LHCN-M2 (cell line): ENCODE results near the gene JPH4. TPM values are rescaled to one million over a fixed set of nuclear protein-coding genes. Genes with fewer than 3 reads are reported as not detected.
A peak's percentile ranks its signal among the peaks of the same experiment; 100 is the strongest.

Experiments
- DNase-seq: peaks from one replicate; pipeline ENCODE4 v3.0.0-alpha.2; 2012; ENCODE audit warnings: low read depth
- total RNA-seq: library from RNA; depleted of rRNA; stranded (reverse); fragments of >200 nt; gene quantifications from 2 replicates; pipeline ENCODE4 v1.2.3, GENCODE V29; 2014

JPH4 gene
- total RNA-seq, 1 experiment from 2014 or later, result not detected

DNA sequence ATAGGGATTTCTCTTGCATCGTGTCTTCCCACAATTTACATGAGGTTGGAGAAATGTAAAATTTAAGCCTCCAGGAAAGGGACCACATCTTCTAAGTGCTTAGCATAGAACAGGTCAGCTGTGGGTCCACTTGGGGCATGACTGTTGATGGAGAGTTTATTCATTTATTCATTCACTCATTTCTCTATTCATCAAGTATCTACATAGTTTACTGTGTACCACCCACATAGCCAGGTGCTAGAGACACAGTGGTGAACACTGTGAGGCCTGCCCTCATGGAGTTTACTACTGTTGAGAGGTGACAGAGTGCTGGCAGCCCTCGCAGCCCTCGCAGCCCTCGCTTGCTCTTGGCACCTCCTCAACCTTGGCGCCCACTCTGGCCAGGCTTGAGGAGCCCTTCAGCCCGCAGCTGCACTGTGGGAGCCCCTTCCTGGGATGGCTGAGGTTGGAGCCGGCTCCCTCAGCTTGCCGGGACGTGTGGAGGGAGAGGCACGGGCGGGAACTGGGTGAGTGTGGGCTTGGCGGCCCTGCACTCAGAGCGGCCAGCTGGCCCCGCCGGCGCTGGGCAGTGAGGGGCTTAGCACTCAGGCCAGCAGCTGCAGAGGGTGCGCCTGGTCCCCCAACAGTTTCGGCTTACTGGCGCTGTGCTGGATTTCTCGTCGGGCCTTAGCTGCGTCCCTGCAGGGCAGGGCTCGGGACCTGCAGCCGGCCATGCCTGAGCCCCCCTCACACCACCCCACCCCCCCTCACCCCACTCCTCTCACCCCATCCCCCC lies 1.7 kb upstream of the JPH4 start:
- no peak for DNase-seq

DNA sequence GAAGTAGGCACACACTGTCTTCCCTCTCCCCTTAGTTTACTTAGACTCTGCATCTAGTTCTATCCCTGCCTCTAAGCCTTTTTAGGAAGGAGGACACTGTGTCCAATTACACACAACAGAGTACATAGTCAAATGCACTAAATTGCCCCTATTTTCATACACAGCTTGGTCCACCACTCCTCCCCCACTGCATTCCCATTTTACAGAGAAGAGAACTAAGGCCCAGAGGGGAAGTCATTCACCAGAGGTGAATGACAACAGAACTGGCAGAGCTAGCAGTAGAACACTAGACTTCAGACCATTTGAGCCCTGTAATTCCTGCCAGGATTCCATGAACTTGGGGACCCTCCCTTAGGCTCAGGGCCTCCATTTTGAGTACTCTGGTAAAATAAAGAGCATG lies 1.1 kb upstream of the JPH4 start:
- no peak for DNase-seq

DNA sequence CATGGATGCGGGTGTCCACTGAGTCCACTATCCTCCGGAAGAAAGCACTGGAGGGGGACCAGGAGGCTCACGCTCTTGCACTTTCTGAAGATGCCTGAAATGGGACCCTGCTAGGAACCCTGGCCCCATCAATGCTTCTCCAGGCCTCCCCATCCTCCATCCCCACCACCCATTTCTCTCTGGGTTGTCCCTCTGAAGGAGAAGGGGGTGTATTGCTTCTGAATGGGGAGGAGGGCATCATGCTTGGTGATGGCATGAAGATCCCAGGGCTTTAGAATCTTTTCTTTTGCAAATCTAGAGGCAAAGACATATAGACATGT lies 681 bp upstream of the JPH4 start:
- DNase-seq, result no peak

DNA sequence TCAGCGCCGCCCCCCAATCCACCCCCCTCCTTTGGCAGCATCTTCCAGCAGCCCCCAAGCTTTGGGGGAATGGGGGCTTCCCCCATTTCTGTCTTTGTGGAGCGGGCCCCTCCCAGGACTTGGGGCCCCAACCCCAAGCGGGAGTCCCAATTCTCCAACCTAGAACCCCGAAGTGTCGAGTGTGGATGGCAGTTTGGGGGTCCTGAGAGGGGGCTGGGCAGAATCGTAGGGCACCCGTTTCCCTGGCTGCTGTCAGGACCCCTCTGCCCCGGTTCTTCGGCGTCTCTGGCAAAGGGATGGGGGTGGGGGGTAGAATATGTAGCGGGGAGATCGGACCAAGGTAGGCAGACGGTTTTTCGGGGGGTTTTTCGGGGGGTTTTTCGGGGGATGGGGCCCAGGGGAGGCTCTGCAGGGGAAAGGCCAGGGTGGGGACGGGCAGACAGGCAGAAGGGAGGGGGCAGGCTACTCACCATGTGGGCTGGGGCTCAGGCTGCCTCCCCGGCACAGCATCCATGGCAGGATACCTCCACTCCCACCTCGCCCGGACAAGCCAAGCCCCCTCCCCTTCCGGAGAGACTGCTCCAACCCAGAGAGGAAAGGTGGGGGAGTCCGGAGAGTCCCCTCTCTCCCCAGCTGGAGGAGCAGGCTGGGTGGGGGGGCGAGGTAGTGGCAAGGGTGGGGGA lies 739 bp downstream of the JPH4 start:
- DNase-seq, result no peak

DNA sequence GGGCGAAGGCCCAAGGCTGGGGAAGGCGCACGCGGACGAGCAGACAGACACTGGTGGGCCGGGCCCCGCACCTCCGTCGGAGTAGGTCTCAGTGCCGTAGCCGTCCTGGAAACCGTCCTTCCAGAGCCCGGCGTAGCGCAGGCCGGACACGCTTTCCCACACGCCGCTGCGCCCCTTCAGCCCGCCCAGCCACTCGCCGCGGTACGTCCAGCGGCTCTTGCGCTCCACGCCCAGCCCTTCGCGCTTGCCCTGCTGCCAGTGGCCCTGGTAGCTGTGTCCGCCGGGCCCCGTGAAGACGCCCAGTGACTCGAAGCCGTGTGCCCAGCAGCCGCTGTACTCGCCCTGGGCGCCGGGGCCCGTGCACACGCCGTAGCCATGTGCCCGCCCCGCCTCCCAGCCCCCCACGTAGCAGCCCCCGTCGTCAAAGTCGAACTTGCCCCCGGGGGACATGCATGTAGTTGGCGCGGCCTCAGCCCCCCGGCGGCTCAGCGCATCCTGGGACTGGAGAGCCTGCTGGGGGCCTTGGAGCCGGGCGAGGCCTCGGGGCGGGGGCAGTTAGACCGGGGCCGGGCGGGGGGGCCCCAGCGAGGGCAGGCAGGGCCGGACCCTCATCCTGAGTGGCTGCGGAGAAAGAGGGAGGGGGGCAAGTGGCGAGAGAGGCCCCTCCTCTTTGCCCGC lies 1.4 kb downstream of the JPH4 start:
- DNase-seq, result no peak

DNA sequence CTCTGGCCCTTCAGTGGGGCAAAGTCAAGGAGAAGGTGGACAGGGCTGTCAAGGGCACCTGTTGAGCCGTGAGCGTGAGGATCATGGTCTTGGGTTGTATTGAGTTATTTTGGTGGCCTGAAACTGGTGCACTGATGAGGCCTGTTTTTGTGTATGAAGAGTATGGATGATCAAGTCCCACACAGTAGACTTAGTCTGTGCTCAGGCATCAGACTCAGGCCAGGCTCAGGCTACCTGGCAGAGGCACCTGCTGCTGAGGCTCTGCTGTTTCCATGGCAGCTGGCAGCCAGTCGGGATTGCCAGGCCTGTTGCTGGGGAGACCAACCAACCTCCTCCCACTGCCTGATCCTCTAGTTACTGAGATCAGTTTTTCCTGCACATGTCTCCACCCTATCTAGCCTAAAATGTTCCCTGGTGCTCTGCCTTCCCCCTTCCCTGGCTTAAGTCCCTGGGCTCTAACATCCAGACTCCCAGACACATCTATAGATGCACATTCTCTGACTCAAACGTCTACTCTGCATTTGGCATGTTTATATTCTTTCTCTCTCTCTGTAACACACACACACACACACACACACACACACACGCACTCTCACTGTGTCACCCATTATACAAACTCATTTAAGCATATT lies 5.1 kb downstream of the JPH4 start:
- no peak for DNase-seq

DNA sequence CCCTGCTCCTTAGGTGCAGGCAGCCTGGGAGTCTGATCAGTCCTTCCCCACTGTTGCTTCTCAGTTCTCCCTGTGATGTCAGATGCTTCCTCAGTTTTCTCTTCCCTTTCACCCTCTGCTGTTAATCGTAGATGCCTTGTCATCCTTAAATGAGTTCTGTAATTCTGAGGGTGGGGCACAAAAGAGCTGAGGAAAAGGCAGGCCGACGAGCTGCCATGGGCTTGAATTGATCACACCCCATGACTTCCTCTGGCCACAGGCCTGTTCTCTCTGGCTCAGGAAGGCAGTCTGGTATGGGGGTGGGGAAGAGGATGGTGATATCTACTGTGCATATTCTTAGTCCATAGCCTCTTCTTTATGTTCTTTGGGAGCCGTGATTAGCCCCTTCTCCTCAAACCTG lies 5.8 kb downstream of the JPH4 start:
- no peak for DNase-seq

DNA sequence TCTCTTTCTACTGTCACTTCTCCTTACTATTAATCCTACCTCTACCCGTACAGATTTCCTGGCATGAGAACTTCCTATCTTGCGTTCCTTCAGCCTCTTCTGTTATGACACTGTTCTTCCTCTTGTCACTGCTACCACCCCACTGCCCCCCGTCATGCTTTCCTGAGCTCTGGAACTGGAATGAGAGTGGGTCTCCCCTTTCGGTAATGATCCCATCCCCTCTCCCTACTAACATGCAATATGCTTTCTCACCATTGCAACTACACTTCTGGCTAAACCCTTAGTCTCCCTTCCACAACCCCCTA lies 6.1 kb downstream of the JPH4 start:
- no peak for DNase-seq

DNA sequence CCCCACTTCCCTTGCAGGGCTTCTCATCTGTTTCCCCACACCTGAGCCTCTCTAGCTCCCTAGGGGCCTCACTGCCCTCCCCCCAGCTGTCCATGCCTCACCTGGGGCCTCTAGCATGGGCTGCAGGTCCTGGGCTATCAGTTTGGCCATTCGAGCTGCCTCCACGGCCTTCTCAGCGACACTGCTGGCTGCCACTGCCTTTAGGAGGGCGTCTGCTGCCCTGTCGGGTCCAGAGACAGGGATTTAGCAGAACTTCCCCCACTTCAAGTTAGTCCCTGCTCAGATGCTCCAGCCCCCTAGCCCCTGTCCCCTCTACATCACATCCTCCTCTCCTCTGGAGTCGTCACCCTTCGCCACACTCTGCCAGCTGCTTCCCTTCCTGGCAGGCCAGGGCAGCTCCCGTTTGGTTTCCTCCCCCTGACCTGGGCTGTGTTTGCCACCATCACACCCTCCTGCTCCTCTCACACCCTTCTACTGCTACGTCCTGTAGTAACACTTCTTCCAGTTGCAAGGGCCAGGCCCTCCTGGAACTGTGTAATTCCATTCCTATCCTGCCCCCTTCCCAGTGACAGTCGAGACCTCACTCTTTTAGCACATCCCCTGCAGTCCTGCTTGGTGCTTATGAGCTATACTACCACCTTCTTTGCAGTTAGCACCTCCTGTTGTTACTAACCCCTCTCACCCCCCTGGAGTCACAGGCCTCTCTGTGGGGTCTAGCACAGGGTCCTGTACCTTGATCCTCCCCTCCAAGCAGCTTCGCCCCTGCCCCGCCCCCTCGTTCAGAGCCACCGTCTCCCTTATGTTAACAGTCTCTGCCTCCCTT lies 6.7 kb downstream of the JPH4 start:
- no peak for DNase-seq

DNA sequence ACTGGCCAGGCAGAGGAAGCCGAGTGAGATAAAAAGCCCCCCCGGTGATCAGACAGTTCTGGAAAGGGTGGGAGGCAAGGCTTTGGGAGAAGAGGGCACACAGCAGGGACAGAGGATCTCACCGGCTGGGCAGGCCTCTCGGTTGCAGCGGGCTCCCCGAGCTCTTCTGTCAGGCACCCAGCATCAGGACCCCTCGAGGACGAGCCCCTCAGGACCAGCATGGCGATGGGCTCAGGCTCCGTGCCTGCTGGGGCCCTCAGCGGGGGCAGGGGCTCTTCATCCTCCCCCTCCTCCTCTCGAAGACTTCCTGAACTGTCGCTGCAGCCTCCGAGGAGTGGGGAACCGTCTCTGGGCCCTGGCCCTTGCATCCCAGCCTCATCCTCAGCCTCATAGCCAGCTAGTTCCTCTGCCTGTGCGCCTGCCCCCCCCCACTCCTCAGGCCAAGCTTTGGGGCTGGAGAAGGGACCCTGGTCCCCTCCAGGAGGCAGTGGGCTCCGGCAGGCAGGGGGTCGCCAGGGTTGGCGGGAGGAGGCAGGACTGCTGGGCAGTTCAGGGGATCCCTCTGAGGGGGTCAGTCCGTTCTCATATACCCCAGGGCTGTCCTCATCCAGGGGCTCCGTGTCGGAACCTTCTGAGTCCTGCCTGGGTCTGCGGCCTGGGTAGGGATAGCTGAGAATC lies 7.6 kb downstream of the JPH4 start:
- no peak for DNase-seq

DNA sequence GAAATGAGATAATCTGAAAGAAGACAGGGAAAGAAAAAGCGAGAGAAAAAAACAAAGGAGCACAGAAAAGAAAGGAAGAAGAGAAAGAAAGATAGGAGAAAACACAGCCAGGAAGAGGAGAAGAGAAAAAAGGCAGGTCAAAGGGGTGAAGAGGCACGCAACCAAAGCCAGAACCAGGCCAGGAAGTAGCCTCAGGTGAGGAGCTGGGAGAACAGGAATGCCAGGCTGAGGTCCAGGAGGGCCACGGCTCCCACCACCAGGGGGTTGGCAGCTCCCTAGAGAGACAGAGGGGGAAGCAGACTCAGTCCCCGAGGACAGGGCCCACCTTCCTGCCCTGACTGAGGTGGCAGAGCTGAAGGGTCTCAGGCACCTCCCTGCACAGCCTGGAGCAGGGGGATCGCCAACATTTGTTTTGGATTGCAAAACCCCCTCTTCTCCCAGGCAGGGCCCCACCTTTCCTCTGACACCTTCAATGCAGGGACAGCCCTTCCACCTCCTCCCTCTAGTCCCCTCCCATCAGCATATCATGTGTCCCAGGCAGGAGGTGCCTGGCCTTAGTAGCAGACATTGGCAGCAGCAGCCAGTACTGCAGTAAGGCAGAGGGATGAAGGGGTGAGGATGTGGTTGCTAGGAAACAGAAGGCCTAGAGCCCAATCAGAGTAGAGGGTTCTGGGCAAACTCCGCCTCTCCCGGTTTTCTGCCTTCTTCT lies 9.0 kb downstream of the JPH4 start:
- peak; percentile 25 for DNase-seq

DNA sequence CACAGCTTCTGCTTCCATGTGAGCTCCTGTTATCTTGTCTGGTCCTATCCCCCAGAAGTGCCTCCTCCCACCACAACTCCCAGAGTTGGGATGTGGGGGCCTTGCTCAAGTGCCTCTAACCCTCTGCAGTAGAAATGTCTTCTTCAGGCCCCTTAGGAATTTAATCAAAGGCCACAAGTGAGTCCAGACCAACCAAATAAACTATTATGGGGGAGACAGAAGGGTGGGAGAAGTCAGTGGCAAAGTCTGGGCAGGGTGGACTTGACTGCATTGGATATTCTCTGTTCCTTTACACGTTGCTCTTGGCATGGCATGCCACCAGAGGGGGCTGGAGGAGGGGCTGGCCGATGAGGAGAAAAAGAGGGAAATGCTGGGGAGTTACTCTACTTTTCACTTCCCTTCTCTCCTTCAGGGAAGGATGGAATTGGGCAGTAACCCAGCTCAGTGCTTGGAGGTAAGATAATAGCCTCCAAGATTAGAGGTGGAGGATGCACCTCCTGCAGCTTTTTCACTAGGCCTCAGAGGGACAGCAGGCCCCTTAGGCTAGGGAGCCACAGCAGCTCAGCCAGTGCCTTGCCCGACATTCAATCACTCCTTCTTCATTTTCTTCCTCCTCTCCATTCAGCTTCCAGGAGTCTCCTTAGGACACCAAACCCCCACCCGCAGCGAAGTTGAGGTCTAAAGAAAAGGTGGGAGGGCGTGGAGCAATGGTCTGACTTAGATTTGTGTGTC lies 9.8 kb downstream of the JPH4 start:
- DNase-seq, result no peak

DNA sequence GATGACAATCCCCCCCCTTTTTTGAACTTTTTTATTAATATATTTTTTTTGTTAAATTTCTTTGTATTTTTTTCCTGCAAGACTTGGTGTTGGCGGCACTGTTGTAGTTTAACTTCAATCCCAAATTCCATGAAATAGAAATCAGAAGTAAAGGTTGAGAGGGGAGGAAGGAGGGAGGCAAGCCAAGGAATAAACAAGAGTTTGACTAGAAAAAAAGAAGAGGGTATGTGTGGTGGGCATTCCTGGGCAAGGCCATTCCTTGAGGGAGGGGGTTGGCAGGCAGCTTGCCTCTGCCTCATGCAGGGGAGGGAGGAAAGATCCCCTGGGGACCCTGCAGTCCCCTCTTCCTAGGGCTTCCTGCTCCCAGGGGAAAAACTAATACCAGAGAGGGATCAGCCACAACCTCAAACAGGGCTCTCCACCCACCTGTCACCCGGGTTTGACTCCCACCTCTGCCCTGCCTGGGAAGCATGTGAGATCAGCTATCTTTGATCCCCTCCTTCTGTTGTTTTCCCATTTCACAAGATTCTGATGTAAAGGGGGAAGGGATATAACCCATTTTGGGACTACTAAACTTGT lies 10.5 kb downstream of the JPH4 start:
- no peak for DNase-seq

DNA sequence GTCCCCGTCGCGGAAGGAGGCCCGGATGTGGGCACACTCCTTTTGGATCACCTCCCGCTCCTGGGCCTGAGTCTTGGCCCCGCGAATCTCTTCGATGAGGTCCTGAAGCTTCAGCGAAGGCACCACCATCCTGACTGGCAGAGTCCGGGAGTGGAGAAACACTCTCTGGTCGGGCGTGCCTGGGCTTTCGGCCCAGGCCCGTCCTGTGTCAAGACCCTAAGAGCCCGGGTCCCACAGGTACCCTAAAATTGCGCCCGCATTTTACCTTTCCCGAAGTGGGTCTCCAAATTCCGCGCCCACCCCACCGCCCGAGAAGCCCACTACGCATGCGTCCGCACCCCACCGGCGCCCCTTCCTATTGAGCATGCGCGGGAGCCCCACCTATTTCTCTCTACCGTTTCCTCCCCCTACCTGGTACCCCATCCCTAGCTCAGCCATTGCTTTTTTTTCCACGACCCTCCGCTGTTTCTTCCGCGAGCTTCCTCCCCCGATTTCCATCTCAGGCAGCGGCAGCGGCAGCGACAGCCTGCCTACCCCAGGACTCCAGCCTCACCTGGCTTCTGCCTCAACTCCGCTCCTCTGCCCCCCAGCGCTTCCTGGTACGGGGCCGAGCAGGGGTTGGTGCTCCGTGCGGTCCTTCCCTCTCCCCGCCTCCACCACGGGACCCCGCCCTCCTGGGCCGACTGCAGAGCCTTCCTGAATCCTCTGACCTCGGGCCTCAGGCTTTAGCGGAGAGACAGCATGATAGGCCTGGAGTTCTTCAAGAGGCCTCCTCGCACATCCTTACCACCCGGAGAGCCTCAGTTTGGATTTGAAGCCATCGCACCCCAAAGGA lies 11.2 kb downstream of the JPH4 start, which contains the start of gene AP1G2:
AP1G2 (minus strand) TSS at position 606 of the 835 bp plus-strand sequence; CDS start at position 129, 477 bp downstream.
- peak; percentile 59 for DNase-seq

DNA sequence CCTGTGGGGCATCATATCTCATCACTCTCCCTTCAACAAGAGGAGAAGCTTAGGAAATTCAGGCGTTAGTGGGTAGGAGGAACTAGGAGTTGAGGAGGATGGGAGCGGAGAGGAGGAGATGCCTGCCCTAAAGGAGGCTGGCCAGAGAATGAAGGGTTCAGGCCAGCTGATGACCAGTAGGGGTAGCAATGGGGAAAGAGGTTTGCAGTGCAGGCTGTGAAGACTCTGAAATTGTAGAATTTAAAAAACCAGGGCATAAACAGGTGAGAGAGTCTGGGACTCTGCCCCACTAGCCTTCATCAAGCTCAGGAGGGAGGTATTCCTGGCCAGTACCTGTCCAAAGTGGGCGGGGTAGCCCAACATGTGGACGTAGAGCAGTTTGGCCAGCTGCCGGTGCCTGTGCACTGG lies 11.8 kb downstream of the JPH4 start:
- DNase-seq, result peak; percentile 39

DNA sequence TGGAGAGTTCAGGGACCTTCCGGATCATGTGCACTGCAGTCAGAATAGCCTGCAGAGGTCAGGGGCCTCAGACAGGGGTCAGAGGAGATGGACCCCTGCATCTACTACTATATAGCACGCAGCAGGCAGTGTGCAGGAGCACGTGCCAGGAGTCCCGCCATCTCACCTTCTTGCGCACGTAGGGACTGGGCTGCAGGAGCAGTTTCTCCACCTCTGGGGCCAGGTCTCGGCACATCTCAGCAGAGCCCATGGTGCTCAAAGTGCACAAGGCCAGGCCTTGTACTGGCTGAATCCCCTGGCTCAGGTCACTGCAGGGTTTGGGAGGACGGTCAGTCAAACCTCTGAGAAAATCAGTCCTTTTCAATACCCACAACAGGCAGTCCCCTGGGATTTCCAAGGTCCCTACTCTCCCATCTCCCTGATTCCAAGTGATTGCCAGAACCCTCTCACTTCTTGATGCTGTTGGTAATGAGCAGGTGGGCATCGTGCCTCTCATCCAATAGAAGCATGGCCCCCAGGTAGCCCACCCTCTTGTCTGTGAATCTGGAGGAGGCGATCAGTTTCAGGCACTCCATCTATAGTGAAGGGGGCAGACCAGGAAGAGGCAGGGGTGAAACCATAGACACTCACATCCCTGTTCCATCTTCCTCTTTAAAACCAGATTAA lies 12.3 kb downstream of the JPH4 start:
- no peak for DNase-seq

DNA sequence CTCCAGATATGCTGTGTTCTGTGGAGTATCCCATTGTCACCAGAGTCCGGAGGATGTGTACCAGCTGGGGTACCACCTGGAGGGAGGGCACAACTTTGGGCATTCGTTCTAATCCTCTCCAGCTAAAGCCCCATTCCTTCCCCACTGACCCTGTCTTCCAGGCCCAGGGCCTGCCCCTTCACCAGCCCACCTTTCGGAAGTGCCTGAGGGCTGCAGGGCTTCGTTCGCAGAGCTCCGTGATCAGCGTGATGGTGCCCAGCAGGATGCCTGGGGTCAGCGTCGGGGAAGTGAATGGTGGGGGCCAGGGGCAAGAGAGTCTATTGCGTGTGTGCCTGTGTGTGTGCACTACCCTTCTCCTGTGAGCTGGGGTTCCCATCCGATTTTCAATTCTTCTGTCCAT lies 13.0 kb downstream of the JPH4 start:
- DNase-seq, result no peak

DNA sequence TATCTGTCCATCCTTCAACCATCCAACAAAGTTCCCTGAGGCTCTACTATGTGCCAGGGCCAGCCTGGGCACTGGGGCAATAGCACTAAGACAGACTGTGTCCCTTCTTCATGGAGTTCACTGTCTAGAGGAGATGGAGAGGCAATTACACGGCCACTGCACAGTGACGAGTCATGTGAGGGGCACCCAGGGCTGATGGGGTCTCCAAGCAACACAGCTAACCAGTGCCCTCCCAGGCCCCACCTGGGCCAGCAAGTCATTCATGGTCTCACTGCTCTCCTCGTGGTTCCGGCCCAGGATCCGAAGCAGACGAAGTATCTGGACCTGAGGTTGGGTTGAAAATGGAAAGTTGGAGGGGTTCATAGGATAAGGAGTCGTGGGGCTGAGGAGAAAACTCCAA lies 13.7 kb downstream of the JPH4 start:
- no peak for DNase-seq
